C4-2B (cell line): Measurements from ENCODE around the gene KLHL36.

ENCODE experiments used
- H3K27ac ChIP-seq: fragments of 450-650 bp; 2 replicates; pipeline ENCODE4 v1.5.1; 2017
- ZFX ChIP-seq: fragments of 450-650 bp; IDR thresholded peaks from 2 replicates; pipeline ENCODE4 v1.6.1; 2017
- TF ChIP-seq, protein P1 (sequence below): fragments of 450-650 bp; conservative IDR thresholded peaks from 2 replicates; pipeline ENCODE4 v1.5.1; 2017; ENCODE audit warnings: mild to moderate bottlenecking

KLHL36 gene

DNA sequence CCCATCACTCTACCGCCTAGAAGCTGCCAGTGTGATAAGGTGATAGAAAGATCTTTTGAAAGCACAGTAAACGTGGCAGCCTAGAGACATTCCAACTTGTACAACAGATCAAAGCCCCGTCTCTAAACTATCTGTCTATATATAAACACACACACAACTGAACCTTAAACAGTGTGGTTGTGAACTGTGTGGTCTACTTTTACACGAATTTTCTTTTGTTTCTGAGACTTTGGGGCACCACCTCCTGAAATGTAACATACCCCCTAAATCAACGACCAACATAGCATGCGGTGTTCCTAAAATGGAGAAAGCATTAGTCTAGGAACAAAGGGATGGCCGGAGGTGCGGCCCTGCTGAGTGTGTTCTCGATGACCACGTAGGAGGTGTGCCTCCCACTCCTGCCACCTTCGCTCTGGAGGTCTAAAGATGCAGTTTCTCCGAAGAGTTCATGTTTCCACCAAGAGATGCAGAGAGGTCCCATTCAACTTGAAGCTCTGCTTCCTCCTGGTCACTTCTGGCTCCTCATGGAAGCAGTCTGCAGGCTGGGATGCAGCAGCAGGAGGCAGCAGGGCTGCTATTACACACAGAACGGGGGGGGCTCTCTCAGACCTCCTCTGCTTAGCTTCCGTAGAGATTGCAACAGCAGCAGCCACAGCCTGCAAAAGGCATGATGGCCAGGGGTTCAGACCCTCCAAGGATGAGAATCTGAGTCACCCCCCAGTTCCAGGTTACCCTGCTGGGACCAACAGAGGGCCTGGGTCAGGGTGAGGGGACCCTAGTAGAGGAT is 28.9 kb downstream of the KLHL36 start:
- TF ChIP-seq, protein P1, sequence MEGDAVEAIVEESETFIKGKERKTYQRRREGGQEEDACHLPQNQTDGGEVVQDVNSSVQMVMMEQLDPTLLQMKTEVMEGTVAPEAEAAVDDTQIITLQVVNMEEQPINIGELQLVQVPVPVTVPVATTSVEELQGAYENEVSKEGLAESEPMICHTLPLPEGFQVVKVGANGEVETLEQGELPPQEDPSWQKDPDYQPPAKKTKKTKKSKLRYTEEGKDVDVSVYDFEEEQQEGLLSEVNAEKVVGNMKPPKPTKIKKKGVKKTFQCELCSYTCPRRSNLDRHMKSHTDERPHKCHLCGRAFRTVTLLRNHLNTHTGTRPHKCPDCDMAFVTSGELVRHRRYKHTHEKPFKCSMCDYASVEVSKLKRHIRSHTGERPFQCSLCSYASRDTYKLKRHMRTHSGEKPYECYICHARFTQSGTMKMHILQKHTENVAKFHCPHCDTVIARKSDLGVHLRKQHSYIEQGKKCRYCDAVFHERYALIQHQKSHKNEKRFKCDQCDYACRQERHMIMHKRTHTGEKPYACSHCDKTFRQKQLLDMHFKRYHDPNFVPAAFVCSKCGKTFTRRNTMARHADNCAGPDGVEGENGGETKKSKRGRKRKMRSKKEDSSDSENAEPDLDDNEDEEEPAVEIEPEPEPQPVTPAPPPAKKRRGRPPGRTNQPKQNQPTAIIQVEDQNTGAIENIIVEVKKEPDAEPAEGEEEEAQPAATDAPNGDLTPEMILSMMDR = no peak
- no peak for TF ChIP-seq ZFX

DNA sequence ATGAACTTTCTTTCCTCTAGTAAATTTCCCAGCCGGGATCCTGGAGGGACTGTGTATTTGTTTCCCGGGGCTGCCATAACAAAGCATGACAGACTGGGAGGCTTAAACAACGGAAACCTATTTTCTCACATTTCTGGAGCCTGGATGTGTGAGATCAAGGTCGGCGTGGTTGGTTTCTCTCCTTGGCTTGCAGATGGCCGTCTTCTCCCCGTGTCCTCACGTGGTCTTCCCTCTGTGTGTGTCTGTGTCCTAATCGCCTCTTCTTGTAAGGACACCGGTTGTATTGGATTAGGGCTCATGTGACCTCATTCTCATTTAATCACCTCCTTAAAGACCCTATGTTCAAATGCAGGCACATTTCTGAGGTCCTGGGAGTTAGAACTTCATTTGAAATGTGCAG is 29.5 kb downstream of the KLHL36 start:
- no peak overlapping the region for H3K27ac ChIP-seq
- no peak for TF ChIP-seq ZFX
- TF ChIP-seq, protein P1 = no peak

More for the DNA sequence above, 28.9 kb downstream of the KLHL36 start:
- no peak overlapping the region for H3K27ac ChIP-seq

DNA sequence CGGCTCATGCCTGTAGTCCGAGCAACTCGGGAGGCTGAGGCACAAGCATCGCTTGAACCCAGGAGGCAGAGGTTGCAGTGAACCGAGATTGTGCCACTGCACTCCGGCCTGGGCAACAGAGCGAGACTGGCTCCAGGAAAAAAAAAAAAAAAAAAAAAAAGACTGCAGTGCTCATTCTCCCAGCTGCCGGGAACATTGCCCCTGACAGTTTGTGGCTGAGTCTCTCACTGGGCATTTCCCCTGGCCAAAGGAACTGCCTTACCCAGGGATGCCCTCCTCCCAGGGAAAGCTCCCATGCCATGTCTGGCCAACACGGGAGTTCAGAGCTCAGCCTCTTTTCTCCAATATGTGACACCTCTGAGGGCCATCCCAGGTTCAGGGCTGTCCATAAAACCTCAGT is 30.2 kb downstream of the KLHL36 start:
- no peak overlapping the region for H3K27ac ChIP-seq
- TF ChIP-seq ZFX = no peak
- TF ChIP-seq, protein P1 = no peak

DNA sequence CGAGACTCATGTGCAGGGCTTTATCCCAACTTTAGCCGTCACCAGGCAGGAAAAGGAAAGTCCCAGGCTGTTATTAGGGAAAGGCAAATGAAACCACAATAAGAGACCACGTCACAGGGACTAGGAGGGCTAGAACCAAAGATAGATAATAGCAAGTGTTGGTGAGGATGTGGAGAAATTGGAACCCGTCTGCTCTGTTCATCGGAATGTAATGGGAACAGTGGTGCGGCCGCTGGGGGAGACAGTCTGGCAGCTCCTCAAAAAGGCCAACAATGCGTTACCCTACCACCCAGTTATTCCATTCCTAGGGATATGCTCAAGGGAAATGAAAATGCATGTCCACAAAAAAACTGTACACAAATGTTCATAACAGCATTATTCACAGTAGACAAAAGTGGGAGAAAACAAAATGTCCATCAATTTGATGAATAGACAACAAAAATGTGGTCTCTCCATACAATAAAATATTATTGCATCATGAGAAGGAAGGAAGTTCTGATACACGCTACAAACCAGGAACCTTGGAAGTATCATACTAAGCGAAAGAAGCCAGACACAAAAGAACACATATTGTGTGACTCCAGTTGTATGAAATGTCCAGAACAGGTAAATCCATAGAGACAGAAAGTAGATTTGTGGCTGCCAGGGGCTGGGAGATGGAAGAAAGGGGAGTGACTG is 32.0 kb downstream of the KLHL36 start:
- no peak overlapping the region for H3K27ac ChIP-seq
- no peak for TF ChIP-seq ZFX
- TF ChIP-seq, protein P1 = no peak

DNA sequence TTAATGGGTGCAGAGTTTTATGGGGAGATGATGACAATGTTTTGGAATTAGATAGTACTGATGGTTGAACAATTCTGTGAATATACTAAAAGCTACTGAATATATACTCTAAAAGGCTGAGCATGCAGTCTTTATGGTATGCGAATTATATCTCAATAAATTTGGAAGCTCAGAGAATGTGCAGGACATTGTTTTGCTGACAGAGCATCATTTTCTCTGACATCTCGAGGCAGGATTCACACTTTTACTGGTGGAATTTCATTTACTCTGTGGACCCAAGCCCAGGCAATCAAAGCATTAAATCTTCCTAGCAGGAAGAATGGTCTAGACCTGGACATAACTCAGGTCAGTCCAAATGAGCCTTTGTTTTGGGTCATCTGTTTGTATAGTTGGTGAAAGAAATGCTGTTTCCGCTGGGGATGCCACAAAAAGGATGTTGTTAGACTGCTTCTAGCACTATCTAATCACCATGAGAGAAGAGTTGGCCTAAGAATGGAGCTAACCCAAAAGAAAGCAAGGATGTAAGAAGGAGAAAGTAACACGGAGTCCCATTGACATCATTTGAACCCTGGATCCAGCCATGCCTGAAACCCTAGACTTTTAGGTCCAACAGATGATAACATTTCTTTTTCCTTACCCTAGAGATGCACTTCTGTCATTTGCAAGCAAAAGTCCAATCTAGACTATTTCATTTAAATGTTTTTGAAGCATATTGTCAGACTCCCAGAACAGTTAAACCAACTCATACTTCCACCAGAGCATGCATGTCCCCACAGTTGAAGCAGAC is 32.7 kb downstream of the KLHL36 start:
- no peak overlapping the region for H3K27ac ChIP-seq
- TF ChIP-seq, protein P1 = no peak
- no peak for TF ChIP-seq ZFX

DNA sequence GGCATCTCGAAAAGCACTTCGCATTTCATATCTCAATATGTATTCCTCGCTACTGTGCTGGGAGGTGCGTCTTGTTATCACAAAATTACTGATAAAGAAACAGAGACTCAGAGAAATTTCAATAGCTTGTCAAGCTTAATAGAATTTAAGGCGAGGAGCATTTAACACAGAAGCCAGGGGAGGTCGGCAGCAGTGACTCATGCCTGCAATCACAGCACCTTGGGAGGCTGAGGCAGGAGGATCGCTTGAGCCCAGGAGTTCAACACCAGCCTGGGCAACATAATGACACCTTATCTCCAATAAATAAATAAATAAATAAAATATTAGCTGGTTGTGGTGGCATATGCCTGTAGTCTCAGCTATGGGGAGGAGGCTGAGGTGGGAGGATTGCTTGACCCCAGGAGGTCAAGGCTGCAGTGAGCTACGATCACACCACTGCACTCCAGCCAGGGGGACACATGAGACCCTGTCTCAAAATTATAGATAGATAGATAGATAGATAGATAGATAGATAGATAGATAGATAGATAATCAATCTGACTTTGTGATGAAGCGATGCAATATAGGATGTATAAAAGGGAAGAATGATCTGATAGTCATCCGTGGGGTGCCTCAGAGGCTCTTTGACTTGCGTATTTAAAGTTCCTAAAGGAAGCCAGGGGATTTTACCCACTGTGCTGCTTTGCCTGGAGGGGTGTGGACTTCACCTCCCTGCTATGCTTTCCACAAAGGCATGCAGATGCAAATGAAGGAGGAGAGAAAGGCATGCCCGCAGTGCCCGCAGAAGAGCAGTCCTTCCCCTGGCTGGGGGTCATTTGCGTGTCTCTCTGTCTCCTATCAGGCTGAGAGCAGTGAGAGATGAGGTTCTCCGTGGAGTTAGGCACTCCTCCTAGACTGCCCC is 35.6 kb downstream of the KLHL36 start:
- no peak for TF ChIP-seq ZFX
- TF ChIP-seq, protein P1 = no peak

More for the DNA sequence above, 35.6 kb downstream of the KLHL36 start:
- no peak overlapping the region for H3K27ac ChIP-seq
